LNCaP clone FGC (cell line): Measurements from ENCODE around the gene OR1C1.
"Not testable (repeated sequence)": the region's sequence is repeated elsewhere in the genome, so short reads cannot be mapped to it uniquely, and the experiment has no call there.

Source experiments
- DNase-seq: peaks from one replicate; pipeline ENCODE4 v3.0.0-alpha.2; 2011; ENCODE audit warnings: low read depth
- H3K4me3 ChIP-seq: 2 replicates; pipeline ENCODE4 v1.5.1; 2011; ENCODE audit warnings: mild to moderate bottlenecking, low read depth, low read length, control low read depth
- CTCF ChIP-seq: IDR thresholded peaks from 2 replicates; pipeline ENCODE4 v1.5.1; 2012; ENCODE audit warnings: mild to moderate bottlenecking; ENCODE audit not compliant: control insufficient read depth, insufficient read depth; ENCODE audit errors: extremely low read depth

OR1C1 gene

GRCh38 chr1:247760456-247760855, at the start of gene OR1C1:
Gene OR1C1 (minus strand): TSS chr1:247760556. CDS start chr1:247758406, 2,150 bp downstream.
- no peak for TF ChIP-seq CTCF
- H3K4me3 ChIP-seq, result no peak within 1 kb of the TSS
- no peak for DNase-seq

GRCh38 chr1:247797518-247797917, 37.2 kb upstream of the OR1C1 start:
- no peak overlapping the region for H3K4me3 ChIP-seq
- TF ChIP-seq CTCF, result no peak
- DNase-seq, result no peak

GRCh38 chr1:247769603-247770002, 9.2 kb upstream of the OR1C1 start:
- DNase-seq, result no peak
- H3K4me3 ChIP-seq, result no peak overlapping the region
- no peak for TF ChIP-seq CTCF

- not testable (repeated sequence) for H3K4me3 ChIP-seq, DNase-seq
Observed at GRCh38 chr1:247754311-247754710, 6.0 kb downstream of the OR1C1 start.

GRCh38 chr1:247749870-247750269, 10.5 kb downstream of the OR1C1 start:
- no peak for TF ChIP-seq CTCF
- H3K4me3 ChIP-seq, result no peak overlapping the region
- DNase-seq, result no peak

GRCh38 chr1:247748041-247748440, 12.3 kb downstream of the OR1C1 start, which contains the start of gene OR14A2:
Gene OR14A2 (minus strand): TSS chr1:247748141.
- DNase-seq, result no peak
- TF ChIP-seq CTCF, result no peak

GRCh38 chr1:247747616-247748015, 12.7 kb downstream of the OR1C1 start:
- TF ChIP-seq CTCF, result no peak
- no peak overlapping the region for H3K4me3 ChIP-seq
- no peak for DNase-seq

More at GRCh38 chr1:247748041-247748440, 12.3 kb downstream of the OR1C1 start, which contains the start of gene OR14A2:
- H3K4me3 ChIP-seq, result no peak within 1 kb of the TSS
